GM03348 (cell line): ENCODE measurements around the gene EVI2B.
"Not testable (repeated sequence)": the region's sequence is repeated elsewhere in the genome, so short reads cannot be mapped to it uniquely, and the experiment has no call there.

Experiments used
- DNase-seq: peaks from one replicate; pipeline ENCODE4 v3.0.0; 2012; ENCODE audit warnings: low spot score

The EVI2B gene, protein sequence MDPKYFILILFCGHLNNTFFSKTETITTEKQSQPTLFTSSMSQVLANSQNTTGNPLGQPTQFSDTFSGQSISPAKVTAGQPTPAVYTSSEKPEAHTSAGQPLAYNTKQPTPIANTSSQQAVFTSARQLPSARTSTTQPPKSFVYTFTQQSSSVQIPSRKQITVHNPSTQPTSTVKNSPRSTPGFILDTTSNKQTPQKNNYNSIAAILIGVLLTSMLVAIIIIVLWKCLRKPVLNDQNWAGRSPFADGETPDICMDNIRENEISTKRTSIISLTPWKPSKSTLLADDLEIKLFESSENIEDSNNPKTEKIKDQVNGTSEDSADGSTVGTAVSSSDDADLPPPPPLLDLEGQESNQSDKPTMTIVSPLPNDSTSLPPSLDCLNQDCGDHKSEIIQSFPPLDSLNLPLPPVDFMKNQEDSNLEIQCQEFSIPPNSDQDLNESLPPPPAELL

DNA sequence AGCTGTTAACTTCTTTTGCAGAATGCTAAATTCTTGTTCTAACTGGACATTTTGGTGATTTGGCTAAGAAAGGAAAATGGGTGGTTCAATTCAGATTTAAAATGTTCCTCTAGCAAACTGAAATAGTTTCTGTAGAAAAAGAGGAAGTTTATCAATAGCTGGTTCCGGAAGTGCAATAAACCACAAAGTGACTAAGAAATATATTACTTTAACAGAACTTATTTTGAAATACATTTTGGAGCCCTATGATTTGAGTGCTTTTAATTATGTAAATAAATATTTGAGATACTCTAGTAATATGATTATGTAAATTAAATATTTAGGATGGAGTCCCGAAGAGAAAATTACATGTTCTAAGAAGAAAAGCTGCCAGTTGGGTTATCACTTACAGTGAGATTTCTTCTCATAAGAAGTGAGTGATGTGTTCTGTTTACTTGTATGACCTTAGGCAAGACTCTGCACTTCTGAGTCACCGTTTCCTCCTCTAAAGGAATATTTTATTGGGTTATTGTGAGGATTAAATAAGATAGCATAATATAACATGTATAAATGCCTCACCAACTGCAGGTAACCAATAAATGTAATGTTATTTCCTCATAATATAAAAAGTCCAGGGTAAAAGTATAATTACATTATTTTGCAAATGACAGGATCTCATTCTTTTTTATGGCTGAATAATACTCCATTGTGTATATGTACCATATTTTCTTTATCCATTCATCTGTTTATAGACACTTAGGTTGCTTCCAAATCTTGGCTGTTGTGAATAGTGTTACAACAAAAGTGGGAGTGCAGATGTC, at the start of gene EVI2B:
EVI2B (minus strand) TSS at position 73 of the 800 bp plus-strand sequence. CDS start 8,445 bp downstream, outside the sequence.
- peak; percentile 24 for DNase-seq

DNA sequence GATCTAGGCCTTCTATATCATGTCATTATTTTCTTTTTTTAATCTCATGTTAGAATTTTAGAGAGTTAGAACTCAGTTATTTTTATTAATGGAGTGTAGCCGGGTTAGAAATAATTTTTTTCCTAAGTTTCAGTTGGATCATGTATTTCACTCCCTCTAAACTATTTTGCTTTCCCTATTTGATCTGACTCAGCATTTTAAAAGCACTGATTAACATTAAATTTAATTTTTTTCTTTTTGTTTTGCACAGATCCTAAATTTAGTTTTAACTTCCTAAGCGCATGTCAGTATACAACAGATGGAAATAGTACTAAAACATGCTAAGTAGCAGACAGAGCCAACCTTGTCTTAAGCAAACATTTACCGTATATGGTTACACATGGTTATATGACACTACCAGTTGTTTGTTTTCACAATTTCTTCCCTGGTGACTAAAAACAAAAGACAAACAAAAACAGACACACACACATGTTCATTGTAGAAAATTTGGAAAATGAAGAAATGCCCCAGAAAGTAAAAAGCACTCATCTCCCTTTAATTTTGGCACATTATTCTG, 44.1 kb upstream of the EVI2B start:
- DNase-seq = no peak

DNA sequence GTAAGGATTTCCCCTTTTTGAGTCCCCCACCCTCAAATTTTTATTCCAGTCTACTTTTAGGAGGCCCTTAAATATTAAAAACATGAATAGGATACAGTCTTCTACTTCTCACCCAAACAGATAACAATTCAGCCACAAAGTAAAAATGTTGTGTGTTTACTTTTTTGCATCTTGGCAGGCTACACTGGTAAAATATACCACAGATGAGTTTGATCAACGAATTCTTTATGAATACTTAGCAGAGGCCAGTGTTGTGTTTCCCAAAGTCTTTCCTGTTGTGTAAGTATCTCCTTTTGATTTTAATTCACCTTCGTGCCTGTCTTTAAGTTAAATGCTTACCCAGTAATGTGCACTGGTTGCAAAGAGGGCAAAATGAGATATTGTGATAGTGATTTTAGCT, 43.2 kb upstream of the EVI2B start:
- no peak for DNase-seq

DNA sequence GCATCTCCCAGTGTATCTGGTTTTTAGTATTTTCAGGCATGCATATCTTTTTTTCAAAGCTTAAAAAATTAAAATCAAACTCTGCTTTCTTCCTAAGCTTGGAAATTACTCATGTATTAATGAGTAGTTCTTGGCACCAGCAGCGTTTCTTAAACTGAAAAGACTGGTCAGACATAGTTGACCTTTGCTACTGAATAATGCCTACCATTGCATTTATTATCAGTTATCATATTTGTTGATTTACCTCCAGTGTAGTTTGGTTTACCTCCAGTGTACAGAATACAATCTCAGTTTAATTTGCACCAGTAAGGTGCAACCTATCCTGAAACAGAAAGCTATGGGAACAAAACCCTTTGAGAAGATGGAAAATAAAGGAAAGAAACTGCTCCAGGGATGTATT, 42.1 kb upstream of the EVI2B start:
- no peak for DNase-seq

DNA sequence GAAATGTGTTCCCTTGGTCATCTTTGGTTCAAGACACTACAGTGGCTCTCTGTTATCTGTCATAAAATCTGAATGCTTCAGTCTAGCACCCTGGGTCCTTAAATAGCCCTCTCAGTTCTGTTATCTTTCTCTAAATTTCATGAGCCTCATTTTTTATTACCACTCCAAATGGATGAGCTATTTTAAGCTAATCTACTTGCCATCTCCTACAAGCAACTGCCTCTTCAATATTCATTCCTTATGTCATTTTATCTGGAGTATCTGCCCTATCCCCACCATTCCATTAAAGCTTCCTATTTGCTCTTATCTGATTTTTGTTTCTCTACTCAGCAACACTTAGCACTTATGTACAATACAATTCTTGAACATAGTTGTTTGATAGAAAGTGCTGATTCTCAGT, 35.6 kb upstream of the EVI2B start:
- no peak for DNase-seq

DNA sequence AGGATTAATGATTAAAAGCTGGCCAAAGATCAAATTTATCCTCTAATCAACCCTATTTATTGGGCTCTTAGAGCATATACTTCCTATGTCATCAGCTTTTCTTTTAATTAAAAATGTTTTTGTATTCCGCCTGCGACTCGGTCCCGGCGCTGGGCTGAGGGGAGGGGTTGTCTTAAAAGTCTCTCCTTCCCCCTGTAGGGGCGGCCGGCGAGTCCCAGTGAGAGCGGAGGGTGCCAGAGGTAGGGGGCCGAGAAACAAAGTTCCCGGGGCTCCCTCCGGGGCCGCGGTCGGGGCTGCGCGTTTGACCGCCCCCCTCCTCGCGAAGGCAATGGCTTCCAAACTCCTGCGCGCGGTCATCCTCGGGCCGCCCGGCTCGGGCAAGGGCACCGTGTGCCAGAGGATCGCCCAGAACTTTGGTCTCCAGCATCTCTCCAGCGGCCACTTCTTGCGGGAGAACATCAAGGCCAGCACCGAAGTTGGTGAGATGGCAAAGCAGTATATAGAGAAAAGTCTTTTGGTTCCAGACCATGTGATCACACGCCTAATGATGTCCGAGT, 31.4 kb upstream of the EVI2B start:
- DNase-seq = not testable (repeated sequence)

DNA sequence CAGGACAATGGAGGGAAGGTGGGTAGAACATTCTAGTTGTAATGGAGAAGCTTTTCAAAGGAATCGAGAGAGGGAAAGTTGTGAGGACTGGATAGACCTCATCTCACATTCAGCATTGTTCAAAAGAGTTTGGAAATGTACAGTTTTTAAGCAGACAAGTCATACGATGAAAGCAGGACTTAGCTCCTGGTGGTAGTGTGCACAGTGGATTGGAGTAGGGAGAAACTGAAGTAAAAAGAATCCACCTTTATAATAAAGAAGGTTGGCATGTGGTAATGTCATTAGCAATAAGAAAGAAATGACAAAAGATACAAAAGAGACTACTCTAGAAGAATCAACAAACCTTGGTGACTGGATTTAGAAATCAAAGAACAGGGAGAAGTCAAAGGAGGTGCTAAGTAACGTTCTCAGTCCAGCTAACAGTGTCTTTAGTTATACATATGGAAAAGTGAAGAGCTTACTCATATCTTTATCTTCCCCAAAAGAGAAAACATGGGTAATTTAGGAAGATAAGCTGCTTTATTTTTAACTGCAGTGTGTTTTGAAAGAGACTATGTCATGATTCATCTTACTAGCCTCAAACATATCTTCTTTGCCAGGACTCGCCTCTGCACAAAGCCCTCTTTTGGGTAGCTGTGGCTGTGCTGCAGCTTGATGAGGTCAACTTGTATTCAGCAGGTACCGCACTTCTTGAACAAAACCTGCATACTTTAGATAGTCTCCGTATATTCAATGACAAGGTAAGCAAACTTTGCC, 26.2 kb upstream of the EVI2B start:
- DNase-seq = peak; percentile 73

DNA sequence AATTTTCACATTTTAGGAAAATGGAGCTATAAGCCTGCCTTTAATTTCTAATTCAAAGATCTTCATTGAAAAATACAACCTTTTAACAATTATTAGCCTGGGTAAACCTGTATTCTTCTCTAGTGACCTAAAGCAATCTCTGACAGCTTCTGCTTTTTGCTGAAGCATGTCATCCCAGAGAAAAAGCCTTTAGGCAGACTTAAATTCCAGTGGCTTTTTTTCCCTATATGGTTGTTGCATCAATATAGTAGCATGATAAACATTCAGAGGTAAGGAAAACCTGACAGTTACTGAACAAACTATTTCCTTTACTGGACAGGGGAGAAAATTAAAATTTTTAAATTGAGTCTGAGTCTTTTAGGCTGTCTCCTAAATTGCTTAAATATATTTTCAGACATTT, 15.4 kb upstream of the EVI2B start:
- no peak for DNase-seq

DNA sequence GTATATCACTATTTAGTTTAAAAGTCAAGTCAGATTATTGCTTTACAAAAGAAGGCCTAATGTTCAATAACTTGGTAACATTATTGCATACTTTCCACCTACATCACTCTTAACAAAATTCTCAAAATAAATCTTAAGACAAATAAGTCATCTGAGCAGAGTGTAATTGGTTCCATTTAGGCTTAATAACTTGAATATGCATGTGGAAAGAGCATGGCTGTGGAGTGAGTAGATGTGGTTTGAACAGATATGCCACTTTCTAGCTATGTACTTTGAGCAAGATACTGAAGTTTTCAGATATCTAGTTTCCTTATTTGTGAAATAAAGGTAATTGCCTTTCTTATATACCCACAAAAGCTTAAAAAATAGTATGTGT, 14.3 kb upstream of the EVI2B start:
- DNase-seq = peak; percentile 39

DNA sequence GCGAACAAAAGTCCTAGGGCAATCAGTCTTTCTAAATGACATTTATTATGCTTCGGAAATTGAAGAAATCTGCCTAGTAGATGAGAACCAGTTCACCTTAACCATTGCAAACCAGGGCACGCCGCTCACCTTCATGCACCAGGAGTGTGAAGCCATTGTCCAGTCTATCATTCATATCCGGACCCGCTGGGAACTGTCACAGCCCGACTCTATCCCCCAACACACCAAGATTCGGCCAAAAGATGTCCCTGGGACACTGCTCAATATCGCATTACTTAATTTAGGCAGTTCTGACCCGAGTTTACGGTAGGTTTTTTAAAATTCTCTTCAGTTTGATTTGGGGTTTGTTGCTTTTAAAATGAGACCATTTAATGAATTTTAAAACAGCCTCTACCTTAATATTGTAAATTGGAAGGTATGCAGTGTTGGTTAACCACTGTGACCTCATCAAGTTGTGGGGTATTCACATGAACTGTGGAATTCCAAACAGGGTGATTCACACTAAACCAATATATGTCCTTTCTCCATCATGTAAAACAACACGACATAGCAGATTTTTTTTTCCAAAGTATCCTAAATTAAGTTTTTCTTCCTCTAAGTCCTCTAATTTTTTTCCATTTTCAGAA, 13.8 kb upstream of the EVI2B start:
- DNase-seq = peak; percentile 76

DNA sequence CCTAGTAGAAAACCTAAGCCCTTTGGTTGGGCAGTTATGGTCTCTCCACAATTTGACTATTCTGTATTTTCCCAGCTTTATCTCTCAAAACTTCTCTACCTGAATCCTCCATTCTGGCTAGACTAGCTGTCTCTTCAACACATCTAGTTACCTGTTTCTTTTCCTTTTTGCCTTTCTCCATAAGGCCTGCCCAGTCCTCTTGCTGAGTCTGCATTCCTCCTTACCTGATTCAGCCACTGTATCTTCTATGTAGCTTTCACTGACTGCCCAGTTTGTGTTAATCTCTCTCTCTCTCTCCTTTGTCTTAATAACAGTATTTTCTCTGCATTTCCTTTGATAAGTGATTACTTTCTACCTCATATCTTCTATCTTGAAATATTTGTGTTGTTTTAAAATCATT, 9.7 kb upstream of the EVI2B start:
- DNase-seq = no peak

DNA sequence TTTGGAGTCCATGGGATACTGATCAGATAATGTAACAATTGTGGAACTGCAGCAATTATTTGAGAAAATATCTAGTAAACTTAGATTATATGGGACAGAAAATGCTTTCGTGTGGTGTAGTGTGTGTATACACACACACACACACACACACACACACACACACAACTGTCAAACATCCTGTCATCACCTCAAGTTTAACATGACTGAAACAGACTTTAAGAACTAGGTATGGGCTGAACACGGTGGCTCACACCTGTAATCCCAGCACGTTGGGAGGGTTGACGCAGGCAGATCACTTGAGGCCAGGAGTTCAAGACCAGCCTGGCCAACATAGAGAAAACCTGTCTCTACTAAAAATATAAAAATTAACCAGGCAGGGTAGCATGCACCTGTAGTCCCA, 8.1 kb upstream of the EVI2B start:
- no peak for DNase-seq

DNA sequence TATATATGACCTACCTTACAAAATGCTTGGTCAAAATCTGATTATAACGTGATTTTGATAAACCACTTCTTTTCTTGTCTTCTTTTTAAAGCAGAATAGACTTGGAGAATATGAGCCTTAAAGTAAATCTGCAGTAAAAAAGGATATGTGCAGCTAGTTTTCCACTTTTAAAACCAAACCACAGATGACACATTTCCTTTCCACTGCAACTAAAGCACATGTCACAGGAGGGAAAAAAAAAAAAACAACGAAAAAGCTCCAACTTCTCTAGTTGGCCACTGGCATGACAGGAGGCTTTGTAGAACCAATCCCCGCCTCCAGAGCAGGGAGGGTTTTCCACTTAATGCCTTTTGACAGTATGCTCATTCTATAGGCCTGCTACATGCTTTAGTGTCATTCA, 7.6 kb upstream of the EVI2B start, which contains the start of gene EVI2A:
EVI2A (minus strand) TSS at position 142 of the 400 bp plus-strand sequence. CDS start 2,609 bp downstream, outside the sequence.
- DNase-seq = peak; percentile 57

DNA sequence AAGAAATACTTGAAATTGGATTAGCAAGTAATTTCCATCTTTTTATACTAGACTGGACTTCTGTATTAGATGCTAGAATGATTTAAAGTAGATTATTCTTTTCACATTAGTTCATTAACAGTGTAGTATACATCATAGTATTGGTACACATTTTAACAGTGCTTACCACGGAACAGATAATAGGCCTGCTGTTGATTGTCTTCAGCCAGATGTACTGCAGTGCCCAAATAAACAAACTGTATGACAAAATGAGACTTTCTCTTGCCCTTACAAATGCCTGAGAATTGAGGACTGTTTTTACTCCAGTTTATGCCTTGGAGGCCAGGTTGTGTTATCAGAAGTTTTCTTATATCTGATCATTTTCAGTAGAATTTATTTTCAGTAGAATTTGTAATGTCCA, 6.9 kb upstream of the EVI2B start:
- no peak for DNase-seq

DNA sequence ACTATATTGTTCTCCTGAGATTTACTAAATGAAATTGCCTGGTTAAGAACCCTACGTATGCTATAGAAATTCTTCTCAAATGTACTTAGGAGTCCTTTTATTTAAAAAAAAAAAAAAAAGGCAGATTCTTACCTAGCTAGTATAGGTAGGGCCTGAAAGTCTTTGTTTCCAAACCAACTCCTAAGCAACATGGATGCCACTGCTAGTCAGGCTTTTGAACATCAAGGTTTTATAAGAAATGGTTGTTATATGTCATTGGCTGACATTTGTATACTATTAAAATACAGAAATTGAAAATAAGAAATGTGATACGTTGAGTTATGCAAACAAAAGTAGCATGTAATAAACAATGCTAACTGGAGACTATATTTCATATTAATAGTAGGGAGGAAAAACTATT, 6.4 kb upstream of the EVI2B start:
- no peak for DNase-seq

DNA sequence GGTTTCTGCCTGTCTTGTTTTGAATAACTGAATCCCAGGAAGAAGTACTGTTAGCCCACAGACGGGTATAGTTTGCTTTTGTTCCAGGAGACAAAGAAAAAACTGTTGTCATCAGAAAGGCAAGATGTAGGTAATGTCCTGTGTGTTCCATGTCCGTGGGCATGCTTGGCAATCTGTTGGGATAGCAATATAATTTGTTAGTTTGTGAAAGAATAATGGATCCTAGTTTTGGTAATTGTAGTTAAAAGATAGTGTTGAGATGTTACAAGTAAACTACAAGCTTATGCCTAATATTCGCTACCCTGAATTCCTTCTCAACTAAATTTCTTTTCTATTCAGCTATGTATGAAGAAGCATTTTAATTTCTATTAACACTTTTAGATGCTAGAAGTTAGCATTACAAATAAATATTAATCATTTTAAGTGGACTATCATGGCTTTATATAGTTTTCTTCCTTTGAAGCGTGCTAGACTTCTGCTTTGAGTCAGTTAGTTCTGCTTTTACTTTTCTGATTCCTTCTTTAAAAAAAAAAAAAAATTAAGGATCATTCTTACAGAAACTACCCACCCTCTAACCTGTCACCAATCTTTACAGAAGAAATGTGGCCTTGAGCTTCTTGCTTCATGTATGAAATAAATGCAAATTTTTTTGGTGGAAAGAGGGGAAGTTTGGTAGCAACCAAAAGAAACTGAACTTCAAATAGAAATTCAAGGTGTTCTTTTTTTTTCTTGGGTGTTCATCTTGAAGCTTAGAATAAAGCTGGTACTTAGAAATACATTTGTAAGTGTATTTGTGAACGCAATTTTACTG, 5.2 kb upstream of the EVI2B start:
- DNase-seq = no peak

DNA sequence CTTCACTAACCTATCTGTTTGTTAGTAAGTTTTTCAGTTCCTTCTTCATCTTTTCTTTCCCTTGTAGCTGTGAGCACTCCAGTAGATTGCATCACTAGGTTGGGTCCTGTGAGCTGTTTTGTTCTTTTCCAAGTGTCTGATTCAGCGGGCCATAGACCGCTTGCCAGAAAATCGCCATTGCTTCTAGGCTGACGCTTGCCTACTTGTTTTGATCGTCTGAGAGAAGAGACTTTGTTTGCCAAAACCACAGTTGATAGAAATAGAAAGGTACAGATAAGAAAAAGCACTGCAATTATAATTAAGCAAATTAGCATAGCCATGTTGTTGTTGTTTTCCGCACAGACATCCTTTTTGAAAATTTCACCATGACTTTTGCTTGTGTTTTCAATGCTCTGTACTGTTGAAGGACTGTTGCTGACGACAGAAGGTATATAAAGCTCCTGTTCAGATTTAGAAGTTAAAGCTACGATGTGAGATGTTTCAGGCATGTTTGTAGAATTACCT, 4.5 kb upstream of the EVI2B start:
- no peak for DNase-seq

DNA sequence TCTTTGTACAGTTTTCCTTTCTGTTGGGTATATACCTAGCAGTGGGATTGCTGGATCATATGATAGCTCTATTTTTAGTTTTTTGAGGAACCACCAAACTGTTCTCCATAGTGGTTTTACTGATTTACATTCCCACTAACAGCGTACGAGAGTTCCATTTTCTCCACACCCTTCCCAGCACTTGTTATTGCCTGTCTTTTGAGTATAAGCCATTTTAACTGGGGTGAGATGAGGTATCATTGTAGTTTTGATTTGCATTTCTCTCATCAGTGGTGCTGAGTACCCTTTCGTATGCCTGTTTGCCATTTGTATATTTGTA, 887 bp upstream of the EVI2B start:
- no peak for DNase-seq

DNA sequence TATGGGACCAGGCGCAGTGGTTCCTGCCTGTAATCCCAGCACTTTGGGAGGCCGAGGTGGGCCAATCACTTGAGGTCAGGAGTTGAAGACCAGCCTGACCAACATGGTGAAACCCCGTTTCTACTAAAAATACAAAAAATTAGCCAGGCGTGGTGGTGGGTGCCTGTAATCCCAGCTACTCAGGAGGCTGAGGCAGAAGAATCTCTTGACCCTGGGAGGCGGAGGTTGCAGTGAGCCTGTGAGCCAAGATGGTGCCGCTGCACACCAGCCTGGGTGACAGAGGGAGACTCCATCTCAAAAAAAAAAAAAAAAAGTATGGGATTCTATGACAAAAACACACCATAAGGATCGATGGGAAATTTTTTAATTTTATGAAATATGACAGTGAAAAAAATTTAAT, 1.6 kb downstream of the EVI2B start:
- not testable (repeated sequence) for DNase-seq

DNA sequence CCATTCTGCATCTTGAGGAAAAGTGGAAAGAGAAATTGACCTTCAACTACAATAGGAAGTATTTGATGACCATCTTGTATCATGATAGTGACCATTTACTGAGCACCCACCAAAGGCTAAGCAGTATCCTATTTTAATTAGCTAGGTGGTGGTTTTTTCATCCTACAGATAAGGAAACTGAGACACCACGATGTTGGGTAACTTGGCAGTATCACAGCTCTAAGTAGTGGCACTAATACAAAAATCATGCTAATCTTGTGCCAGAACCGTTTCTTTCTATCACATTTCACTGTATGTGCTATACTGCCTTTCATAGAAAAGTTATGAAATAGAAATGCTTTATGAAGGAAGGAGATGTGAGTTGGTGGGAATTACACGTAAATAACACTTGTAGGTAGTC, 2.3 kb downstream of the EVI2B start:
- DNase-seq = no peak
